Body of pancreas (tissue), 4 donors: ENCODE data around the gene JPH3. TPM values are rescaled to one million over a fixed set of nuclear protein-coding genes. Genes with fewer than 3 reads are reported as not detected.
"Not testable (repeated sequence)": the region's sequence is repeated elsewhere in the genome, so short reads cannot be mapped to it uniquely, and the experiment has no call there.

ENCODE experiments used
- ATAC-seq: fragments of 150-250 bp; one replicate; pipeline ENCODE4 v1.9.1; 2016
- DNase-seq, 4 donors: peaks; one replicate each; pipeline ENCODE4 v3.0.0-alpha.2; 2019
- H3K27ac ChIP-seq, 4 donors: fragments of 200-600 bp; sonication (generic); 1 replicate in 3 of 4; 2 replicates in 1 of 4; pipeline versions ENCODE4 v1.5.1 to v1.6.1; 2016 to 2019; ENCODE audit warnings: mild to moderate bottlenecking in 1 of 4, mixed read lengths in 1 of 4, moderate library complexity in 1 of 4
- H3K27me3 ChIP-seq, 2 donors: fragments of 200-600 bp; sonication (generic); one replicate each; pipeline ENCODE4 v1.6.0; 2016; ENCODE audit warnings: mild to moderate bottlenecking in 1 of 2
- H3K36me3 ChIP-seq, 2 donors: fragments of 200-600 bp; sonication (generic); replicated peaks in 1 of 2; 2 replicates each; pipeline ENCODE4 v1.5.1; 2016; ENCODE audit warnings: low read depth in 2 of 2; ENCODE audit not compliant: insufficient read depth in 1 of 2
- H3K4me1 ChIP-seq: fragments of 200-600 bp; sonication (generic); one replicate; pipeline ENCODE4 v1.6.0; 2016
- H3K4me3 ChIP-seq, 2 donors: fragments of 200-600 bp; sonication (generic); 1 replicate in 1 of 2; 2 replicates in 1 of 2; pipeline ENCODE4 v1.5.1; 2016 to 2019
- H3K9me3 ChIP-seq, 3 donors: fragments of 200-600 bp; sonication (generic); 1 replicate in 2 of 3; 2 replicates in 1 of 3; pipeline ENCODE4 v1.5.1; 2016
- CTCF ChIP-seq, 7 experiments: fragments of 450-650 bp in 4 of 7; fragments of 200-600 bp in 3 of 7; sonication (generic) in 3 of 7; IDR thresholded peaks; one replicate each; pipeline ENCODE4 v1.5.1; 2016 to 2019; ENCODE audit warnings: antibody characterized with exemption in 7 of 7
- POLR2A ChIP-seq, 3 donors: fragments of 450-650 bp; IDR thresholded peaks; one replicate each; pipeline ENCODE4 v1.6.1; 2016; ENCODE audit warnings: antibody characterized with exemption in 3 of 3, mild to moderate bottlenecking in 2 of 3
- WGBS, 2 donors: methylation state at CpG; one replicate each; pipeline ENCODE4 v1.1.5; 2017; 5-methylcytosine and 5-hydroxymethylcytosine counted together
- intact Hi-C: fragments of 100-400 bp; cut with DNase I; formaldehyde crosslinking; loops from one replicate; pipeline ENCODE4 v1.15.1; 2023
- total RNA-seq, 2 donors: library from RNA; depleted of rRNA; stranded (reverse); fragments of >200 nt; gene quantifications; one replicate each; pipeline ENCODE4 v1.1.0, GENCODE V29; 2016

JPH3 gene
- total RNA-seq, 2 donors from 2014 or later, result not detected

- H3K4me1 ChIP-seq, result no peaks in the 10 kb centered on the region
- no peaks in the 10 kb centered on the region for H3K27me3 ChIP-seq
- 82 to 93% methylated on average over 25 to 28 of the region's 28 CpGs for WGBS, 2 donors
- intact Hi-C loops, result no loop called here
- TF ChIP-seq POLR2A (IDR thresholded peaks at IDR 0.05) (no peak), CTCF (IDR thresholded peaks at IDR 0.05) (no peak)
- no peaks in the 10 kb centered on the region for H3K9me3 ChIP-seq
- H3K27ac ChIP-seq, result no peak overlapping the region
- ATAC-seq, result no peak
- H3K4me3 ChIP-seq, result no peak overlapping the region
- H3K36me3 ChIP-seq, result peaks cover 5 to 10% of the 10 kb centered on the region in 2 donors
- DNase-seq, result no peak
These were observed 123.4 kb downstream of the JPH3 start for GRCh38 chr16:87725596-87726235.

- not testable (repeated sequence) for H3K9me3 ChIP-seq, DNase-seq
These were observed 124.3 kb downstream of the JPH3 start for GRCh38 chr16:87726577-87726976.

GRCh38 chr16:87727346-87727745 is 125.0 kb downstream of the JPH3 start:
- no peak for DNase-seq
- TF ChIP-seq CTCF (IDR thresholded peaks at IDR 0.05) (no peak), POLR2A (IDR thresholded peaks at IDR 0.05) (no peak)
- no peak overlapping the region for H3K27ac ChIP-seq
- H3K4me3 ChIP-seq, result no peak overlapping the region
- WGBS, 2 donors, result 88 to 96% methylated on average over 12 to 16 of the region's 16 CpGs
- ATAC-seq, result no peak
- H3K27me3 ChIP-seq, result no peaks in the 10 kb centered on the region
- intact Hi-C loops, result no loop called here
- H3K36me3 ChIP-seq, result peaks cover 8 to 10% of the 10 kb centered on the region in 2 donors
- H3K9me3 ChIP-seq, result no peaks in the 10 kb centered on the region
- H3K4me1 ChIP-seq, result no peaks in the 10 kb centered on the region

More at GRCh38 chr16:87726577-87726976, 124.3 kb downstream of the JPH3 start:
- H3K27ac ChIP-seq, H3K27me3 ChIP-seq, H3K4me1 ChIP-seq, ATAC-seq, H3K4me3 ChIP-seq, intact Hi-C loops: not testable (repeated sequence)
- peaks cover 6 to 10% of the 10 kb centered on the region in 2 donors for H3K36me3 ChIP-seq
- WGBS, 2 donors, result 95 to 96% methylated on average over 10 to 12 of the region's 40 CpGs

- intact Hi-C loops, result no loop called here
- H3K36me3 ChIP-seq, result peaks cover 10 to 11% of the 10 kb centered on the region in 2 donors
- H3K4me3 ChIP-seq, result no peak overlapping the region
- ATAC-seq (no peak), DNase-seq (no peak)
- no peaks in the 10 kb centered on the region for H3K4me1 ChIP-seq
- WGBS, 2 donors, result 92 to 95% methylated on average over 12 of the region's 12 CpGs
- TF ChIP-seq POLR2A (IDR thresholded peaks at IDR 0.05), result no peak
- TF ChIP-seq CTCF (IDR thresholded peaks at IDR 0.05), result no peak
- no peaks in the 10 kb centered on the region for H3K9me3 ChIP-seq
- H3K27ac ChIP-seq, result no peak overlapping the region
- H3K27me3 ChIP-seq, result no peaks in the 10 kb centered on the region
These were observed 125.7 kb downstream of the JPH3 start for GRCh38 chr16:87728026-87728425.

GRCh38 chr16:87729266-87729954 is 127.1 kb downstream of the JPH3 start:
- H3K36me3 ChIP-seq, result peaks cover 10 to 11% of the 10 kb centered on the region in 2 donors
- intact Hi-C loops, result no loop called here
- H3K4me3 ChIP-seq, result no peak overlapping the region
- TF ChIP-seq POLR2A (IDR thresholded peaks at IDR 0.05) (no peak), CTCF (IDR thresholded peaks at IDR 0.05) (no peak)
- WGBS, 2 donors, result 88 to 94% methylated on average over 17 of the region's 17 CpGs
- ATAC-seq (no peak), DNase-seq (no peak)
- H3K27ac ChIP-seq, result no peak overlapping the region
- no peaks in the 10 kb centered on the region for H3K4me1 ChIP-seq
- H3K27me3 ChIP-seq, result no peaks in the 10 kb centered on the region
- H3K9me3 ChIP-seq, result no peaks in the 10 kb centered on the region
